K562 (cell line): ENCODE measurements around the gene ZMYND8. TPM values are rescaled to one million over a fixed set of nuclear protein-coding genes. Genes with fewer than 3 reads are reported as not detected.

Source experiments
- ARID1B ChIP-seq: fragments of 450-650 bp; IDR thresholded peaks from 2 replicates; pipeline ENCODE4 v1.6.1; 2016; ENCODE audit warnings: antibody characterized with exemption, mild to moderate bottlenecking, inconsistent platforms
- ATF3 ChIP-seq, 2 experiments: fragments of 450-650 bp in 1 of 2; sonication (generic) in 1 of 2; formaldehyde crosslinking in 1 of 2; IDR thresholded peaks in 1 of 2; conservative IDR thresholded peaks in 1 of 2; 2 replicates each; pipeline versions ENCODE4 v1.6.1 to v1.8.1; 2016 to 2023; ENCODE audit warnings: mild to moderate bottlenecking in 2 of 2, moderate library complexity in 2 of 2, inconsistent platforms in 1 of 2, missing genetic modification reagents in 1 of 2
- CREB1 ChIP-seq, 2 experiments: sonication (generic) in 1 of 2; formaldehyde crosslinking in 1 of 2; IDR thresholded peaks; 2 replicates each; pipeline versions ENCODE4 v1.6.1 to v1.8.0; 2012 to 2022; ENCODE audit warnings: inconsistent platforms in 1 of 2, mild to moderate bottlenecking in 1 of 2, missing genetic modification reagents in 1 of 2, moderate library complexity in 1 of 2
- DNMT1 ChIP-seq: fragments of 450-650 bp; IDR thresholded peaks from 2 replicates; pipeline ENCODE4 v1.6.1; 2016; ENCODE audit warnings: antibody characterized with exemption, mild to moderate bottlenecking
- EGR1 ChIP-seq: fragments of 450-650 bp; conservative IDR thresholded peaks from 2 replicates; pipeline ENCODE4 v1.6.1; 2017; ENCODE audit warnings: mild to moderate bottlenecking
- EP400 ChIP-seq: fragments of 450-650 bp; IDR thresholded peaks from 2 replicates; pipeline ENCODE4 v1.6.1; 2017; ENCODE audit warnings: antibody characterized with exemption, mild to moderate bottlenecking, moderate library complexity
- ILK ChIP-seq: fragments of 450-650 bp; IDR thresholded peaks from 2 replicates; pipeline ENCODE4 v1.6.1; 2016; ENCODE audit warnings: missing genetic modification characterization, low read depth, mild to moderate bottlenecking, missing compliant biosample characterization, moderate library complexity, borderline replicate concordance
- MEF2A ChIP-seq: IDR thresholded peaks from 2 replicates; pipeline ENCODE4 v1.6.1; 2011; ENCODE audit warnings: low read depth, mild to moderate bottlenecking, low read length, moderate library complexity; ENCODE audit not compliant: control insufficient read depth
- NCOA2 ChIP-seq, 2 experiments: fragments of 450-650 bp; IDR thresholded peaks; 2 replicates each; pipeline ENCODE4 v1.6.1; 2018; ENCODE audit warnings: mild to moderate bottlenecking in 2 of 2, moderate library complexity in 1 of 2; ENCODE audit not compliant: partially characterized antibody in 2 of 2
- NR2C2 ChIP-seq, 2 experiments: fragments of 200-800 bp in 1 of 2; sonication (Bioruptor generic) in 1 of 2; sonication (generic) in 1 of 2; formaldehyde crosslinking in 1 of 2; IDR thresholded peaks; 2 replicates each; pipeline versions ENCODE4 v1.6.1 to v1.8.0; 2016 to 2022; ENCODE audit warnings: mild to moderate bottlenecking in 1 of 2, missing compliant biosample characterization in 1 of 2, missing genetic modification characterization in 1 of 2, missing genetic modification reagents in 1 of 2
- PATZ1 ChIP-seq: fragments of 250-450 bp; sonication (Bioruptor Pico); IDR thresholded peaks from 2 replicates; pipeline ENCODE4 v1.5.0; 2020; ENCODE audit warnings: mild to moderate bottlenecking, borderline replicate concordance
- RBM15 ChIP-seq: fragments of 200-400 bp; formaldehyde crosslinking; IDR thresholded peaks from 2 replicates; pipeline ENCODE4 v1.6.1; 2018; ENCODE audit warnings: mild to moderate bottlenecking, low read length, moderate library complexity; ENCODE audit not compliant: insufficient read depth
- TBL1XR1 ChIP-seq, 2 experiments: IDR thresholded peaks; 2 replicates each; pipeline ENCODE4 v1.6.1; 2012; ENCODE audit warnings: improper control_type of control experiment in 2 of 2, low read length in 2 of 2, mild to moderate bottlenecking in 1 of 2
- TCFL5 ChIP-seq: fragments of 250-450 bp; sonication (Bioruptor Pico); conservative IDR thresholded peaks from 2 replicates; pipeline ENCODE4 v1.6.1; 2021; ENCODE audit warnings: mild to moderate bottlenecking, moderate library complexity, matching md5 sums
- TFAM ChIP-seq: fragments of 250-450 bp; sonication (Bioruptor Pico); conservative IDR thresholded peaks from 2 replicates; pipeline ENCODE4 v1.5.0; 2021; ENCODE audit warnings: mild to moderate bottlenecking, moderate library complexity
- YY1 ChIP-seq, 3 experiments: IDR thresholded peaks; 2 replicates each; pipeline ENCODE4 v1.6.1; 2011; ENCODE audit warnings: low read length in 2 of 3, mild to moderate bottlenecking in 2 of 3, moderate library complexity in 2 of 3, borderline replicate concordance in 1 of 3, control low read depth in 1 of 3, low read depth in 1 of 3; ENCODE audit not compliant: insufficient read depth in 3 of 3, insufficient replicate concordance in 2 of 3, control insufficient read depth in 1 of 3, insufficient read length in 1 of 3; ENCODE audit errors: extremely low read depth in 1 of 3
- ZBTB33 ChIP-seq: sonication (generic); formaldehyde crosslinking; IDR thresholded peaks from 2 replicates; pipeline ENCODE4 v1.8.1; 2023; ENCODE audit warnings: mild to moderate bottlenecking, missing genetic modification reagents
- ZFP30 ChIP-seq: fragments of 250-450 bp; sonication (Bioruptor Pico); IDR thresholded peaks from 2 replicates; pipeline ENCODE4 v1.8.0; 2022; ENCODE audit warnings: moderate library complexity, mild to moderate bottlenecking, inconsistent platforms, borderline replicate concordance
- ZNF175 ChIP-seq: fragments of 200-800 bp; sonication (Bioruptor generic); IDR thresholded peaks from 2 replicates; pipeline ENCODE4 v1.6.1; 2016; ENCODE audit warnings: low read depth, mild to moderate bottlenecking, missing genetic modification characterization, missing compliant biosample characterization
- ZNF282 ChIP-seq: sonication (generic); formaldehyde crosslinking; IDR thresholded peaks from 2 replicates; pipeline ENCODE4 v1.8.1; 2023; ENCODE audit warnings: missing genetic modification reagents
- ZNF384 ChIP-seq: IDR thresholded peaks from 2 replicates; pipeline ENCODE4 v1.6.1; 2012; ENCODE audit warnings: low read depth, low read length, improper control_type of control experiment
- polyA plus RNA-seq, 8 experiments: library from polyadenylated mRNA; depleted of rRNA in 4 of 8; stranded (reverse) in 5 of 8; unstranded in 3 of 8; fragments of >200 nt; fragmentation: Nextera tagmentation in 2 of 8; fragmentation: Illumina TruSeq in 1 of 8; extraction: Ambion mirVana in 2 of 8; extraction: Trizol in 1 of 8; gene quantifications; 2 replicates each; pipeline versions ENCODE4 v1.2.1 to v1.2.3, GENCODE V29; 2011 to 2014; ENCODE audit warnings: inconsistent platforms in 1 of 8, missing spikeins in 1 of 8
- total RNA-seq, 7 experiments: library from RNA; depleted of rRNA in 6 of 7; stranded (reverse); fragments of >200 nt in 6 of 7; fragmentation: Illumina TruSeq in 2 of 7; extraction: Trizol in 2 of 7; gene quantifications; 2 replicates each; pipeline versions ENCODE4 v1.2.1 to v1.2.3, GENCODE V29; 2011 to 2021; ENCODE audit warnings: low replicate concordance in 1 of 7

The ZMYND8 gene
- total and polyA plus RNA-seq, 9 of the 15 experiments (the other 6 are each of a cell fraction or from before 2014, with no cell fraction given), result 31.8 to 148 (median 71.9) TPM

GRCh38 chr20:47357296-47358038 lies 968 bp upstream of the ZMYND8 start (continued):
- TF ChIP-seq PATZ1 (CRISPR knock-in tag), result peak; percentile 39; the same call in 1 of the 2 replicates
- no peak for TF ChIP-seq TCFL5
- TF ChIP-seq EGR1, result no peak
- TF ChIP-seq NCOA2 (IDR thresholded peaks at IDR 0.05; ENCODE audit: partially characterized antibody in 2 of 2), result no peak
- no peak for TF ChIP-seq CREB1 (IDR thresholded peaks at IDR 0.05)
- no peak for TF ChIP-seq CREB1 (CRISPR knock-in tag; IDR thresholded peaks at IDR 0.05)
- no peak for TF ChIP-seq ILK (tag)
- no peak for TF ChIP-seq ZFP30 (CRISPR knock-in tag)
- no peak for TF ChIP-seq EP400
- TF ChIP-seq ZNF175 (CRISPR knock-in tag), result peak; percentile 83
- no peak for TF ChIP-seq TBL1XR1 (IDR thresholded peaks at IDR 0.05; ENCODE audit: low read length in 2 of 2)
- TF ChIP-seq ZBTB33 (CRISPR knock-in tag), result no peak
- no peak for TF ChIP-seq ZNF384
- TF ChIP-seq DNMT1, result no peak
- no peak for TF ChIP-seq ZNF282 (CRISPR knock-in tag)
- TF ChIP-seq TFAM (CRISPR knock-in tag), result no peak
- TF ChIP-seq ARID1B, result no peak
- TF ChIP-seq ATF3 (IDR thresholded peaks at IDR 0.05), result no peak
- no peak for TF ChIP-seq ATF3 (CRISPR knock-in tag; conservative IDR thresholded peaks at IDR 0.05)
- no peak for TF ChIP-seq MEF2A
- peak in 1 of 3 experiments; percentile 59 for TF ChIP-seq YY1 (IDR thresholded peaks at IDR 0.05; ENCODE audit: borderline replicate concordance in 1 of 3, control insufficient read depth in 1 of 3, extremely low read depth in 1 of 3, insufficient read depth in 3 of 3, insufficient read length in 1 of 3, insufficient replicate concordance in 2 of 3, low read depth in 1 of 3, low read length in 2 of 3)
- no peak for TF ChIP-seq RBM15
- no peak; the same call in 1 of the 2 replicates for TF ChIP-seq NR2C2 (CRISPR knock-in tag; IDR thresholded peaks at IDR 0.05)
- peak; percentile 39 for TF ChIP-seq NR2C2 (tag; IDR thresholded peaks at IDR 0.05)
